Heart left ventricle (tissue), 13 donors: Measurements from ENCODE around the gene ISG20L2.

Source experiments
- CTCF ChIP-seq, 12 donors: fragments of 200-600 bp; sonication (generic) in 4 of 12; IDR thresholded peaks; one replicate each; pipeline versions ENCODE4 v1.5.0 to v1.8.0; 2018 to 2022; ENCODE audit warnings: antibody characterized with exemption in 12 of 12, mild to moderate bottlenecking in 5 of 12
- POLR2A ChIP-seq, 2 donors: fragments of 450-650 bp; IDR thresholded peaks; one replicate each; pipeline ENCODE4 v1.6.1; 2017; ENCODE audit warnings: antibody characterized with exemption in 2 of 2, mild to moderate bottlenecking in 2 of 2, moderate library complexity in 2 of 2
- donor health status: ischemic (EF 13 %, LVEDD 7.1; RV severe dilation, severe dysfunction).
- donor health status: DM: no; HTN: yes; CAD: no.
- donor health status: DM: no; HTN: no; CAD: no.
- donor health status: ischemic (EF 25% LVEDD 6.9; RV normal size, moderate dysfunction).
- donor health status: ischemic (EF 25% LVEDD 5.7; RV mildly dilated, moderate dysfunction).
- donor health status: ischemic (EF 35%, LVEDD 5.7; RV mildly dilated, moderate dysfunction).
- donor health status: nonischemic (EF 11% LVEDD 7.7; RV severe dilation, severe dysfunction).
- donor health status: DM: yes; HTN: yes; CAD: no.
- donor health status: PGD.
- donor health status: ischemic (EF 29% LVEDD 5.4; RV normal size, mild dysfunction).
- donor health status: nonischemic (EF 23%, LVEDD 6.1; RV moderate dilation, normal function).

GRCh38 chr1:156703336-156703735 lies 25.2 kb downstream of the ISG20L2 start:
- TF ChIP-seq POLR2A (IDR thresholded peaks at IDR 0.05) (no peak), CTCF (IDR thresholded peaks at IDR 0.05) (no peak)
